ENCODE results near the gene CCR5.
A peak's percentile ranks its signal among the peaks of the same experiment; 100 is the strongest.
"Not testable (repeated sequence)": the region's sequence is repeated elsewhere in the genome, so short reads cannot be mapped to it uniquely, and the experiment has no call there.

CCR5 gene

GRCh38 chr3:46400846-46401245 lies 30.1 kb downstream of the CCR5 start:
- TF ChIP-seq ZNF274 (IDR thresholded peaks at IDR 0.05; ENCODE audit: low read depth, low read length) = no peak
- no peak overlapping the region for H3K4me3 ChIP-seq (ENCODE audit: low read length)

DNA sequence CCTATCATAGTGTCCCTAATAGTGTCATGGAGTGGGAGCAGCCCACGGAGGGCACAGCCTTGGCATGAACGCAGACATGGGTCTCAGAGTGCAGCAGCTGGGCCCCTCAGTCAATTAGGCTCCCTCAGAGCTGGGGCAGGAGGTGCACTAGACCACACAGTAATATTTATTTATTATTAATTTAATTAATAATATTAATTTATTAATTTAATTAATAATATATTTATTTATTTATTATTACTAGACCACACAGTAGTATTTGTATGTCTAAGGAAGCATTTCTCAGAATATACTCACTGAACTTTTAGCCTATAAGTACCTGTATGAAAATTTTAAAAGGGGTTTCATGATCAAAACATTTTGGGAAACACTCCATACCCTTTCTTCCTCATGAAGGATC lies 30.8 kb downstream of the CCR5 start:
- TF ChIP-seq ZNF274 (IDR thresholded peaks at IDR 0.05; ENCODE audit: low read depth, low read length) = no peak
- no peak overlapping the region for H3K4me3 ChIP-seq (ENCODE audit: low read length)

GRCh38 chr3:46402902-46403301 lies 32.2 kb downstream of the CCR5 start:
- not testable (repeated sequence) for H3K4me3 ChIP-seq (ENCODE audit: low read length)

DNA sequence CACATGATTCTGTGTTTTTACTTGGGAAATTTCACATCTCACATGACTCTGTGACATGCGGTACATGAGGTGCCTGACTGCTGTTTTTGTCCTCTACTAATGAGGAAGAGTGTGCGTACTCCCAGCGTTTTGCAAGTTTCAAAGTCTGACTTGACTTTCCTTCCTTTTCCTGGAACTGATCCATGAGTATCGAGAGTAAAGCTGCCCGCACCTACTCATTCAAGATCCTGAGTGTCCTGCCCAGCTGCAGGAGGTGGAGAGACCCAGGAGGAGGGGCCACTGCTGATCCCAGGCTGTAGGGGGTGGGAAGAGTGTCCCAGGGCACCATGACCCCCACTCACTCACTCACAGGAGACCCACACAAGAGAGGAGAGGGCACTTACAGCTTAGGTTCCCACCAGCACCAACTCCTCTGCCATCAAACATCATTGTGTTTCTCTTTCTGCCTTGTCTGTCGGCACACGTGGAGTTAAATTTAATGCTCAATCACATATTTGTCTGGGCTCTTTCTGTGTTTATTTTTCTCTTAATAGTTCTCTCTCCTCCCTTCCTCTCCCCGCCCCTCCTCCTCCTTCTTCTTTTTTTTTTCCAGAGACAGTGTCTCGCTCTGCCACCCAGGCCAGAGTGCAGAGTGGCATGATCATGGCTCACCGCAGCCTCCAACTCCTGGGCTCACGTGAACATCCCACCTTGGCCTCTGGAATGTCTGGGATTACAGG lies 34.7 kb downstream of the CCR5 start:
- no peak for TF ChIP-seq ZNF274 (IDR thresholded peaks at IDR 0.05; ENCODE audit: low read depth, low read length)
- no peak overlapping the region for H3K4me3 ChIP-seq (ENCODE audit: low read length)

- TF ChIP-seq ZNF274 (IDR thresholded peaks at IDR 0.05; ENCODE audit: low read depth, low read length) = no peak
- no peak overlapping the region for H3K4me3 ChIP-seq (ENCODE audit: low read length)
Measured at GRCh38 chr3:46406443-46406787, 35.7 kb downstream of the CCR5 start.

DNA sequence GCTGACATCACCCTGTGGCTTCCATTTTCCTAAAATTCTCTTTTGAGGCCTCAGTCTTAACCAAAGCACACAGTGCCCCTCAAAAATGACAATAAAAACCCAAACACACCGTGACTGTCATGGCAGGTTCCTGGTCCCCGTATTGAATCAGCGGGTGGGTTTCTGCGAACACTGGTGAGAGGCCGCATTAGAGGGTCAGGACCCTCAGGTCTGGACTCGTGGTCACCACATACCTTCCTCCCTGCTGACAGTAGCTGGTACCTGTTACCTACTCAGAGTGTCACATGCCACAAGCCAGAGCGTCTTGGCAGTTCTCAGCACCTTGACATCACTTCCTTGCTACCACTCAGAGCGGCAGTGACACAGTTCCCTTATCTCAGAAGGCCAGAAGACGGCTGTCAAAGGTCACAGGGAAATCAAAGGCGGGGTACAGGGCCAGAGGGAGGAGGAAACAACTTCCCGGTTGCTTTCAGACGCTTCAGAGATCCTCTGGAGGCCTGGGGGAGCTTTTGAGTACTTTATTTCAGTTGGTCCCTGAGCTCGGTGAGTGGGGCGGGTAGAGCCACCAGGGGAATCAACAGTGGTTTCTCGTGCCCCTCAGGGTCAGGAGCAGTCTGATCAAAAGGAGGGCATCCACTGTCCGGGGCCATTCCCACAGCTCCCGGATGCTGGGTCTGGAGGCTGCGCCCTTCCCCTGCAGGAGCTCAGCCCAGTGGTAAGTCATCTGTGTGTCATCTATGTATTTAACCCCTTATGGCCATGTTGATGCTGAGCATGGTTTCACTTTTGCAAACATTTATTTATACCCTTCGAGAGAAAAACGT lies 36.3 kb downstream of the CCR5 start, which contains the start of the genes CCR5AS and CCRL2:
TSS of gene CCR5AS (minus strand) at position 279 of the 824 bp plus-strand sequence.
TSS of gene CCRL2 (plus strand) at position 472 of the 824 bp plus-strand sequence. CDS start 821 bp downstream, outside the sequence.
- TF ChIP-seq ZNF274 (IDR thresholded peaks at IDR 0.05; ENCODE audit: low read depth, low read length) = no peak
- peak within 1 kb of the TSS; percentile 41; the same call in 1 of the 2 replicates for H3K4me3 ChIP-seq (ENCODE audit: low read length)

DNA sequence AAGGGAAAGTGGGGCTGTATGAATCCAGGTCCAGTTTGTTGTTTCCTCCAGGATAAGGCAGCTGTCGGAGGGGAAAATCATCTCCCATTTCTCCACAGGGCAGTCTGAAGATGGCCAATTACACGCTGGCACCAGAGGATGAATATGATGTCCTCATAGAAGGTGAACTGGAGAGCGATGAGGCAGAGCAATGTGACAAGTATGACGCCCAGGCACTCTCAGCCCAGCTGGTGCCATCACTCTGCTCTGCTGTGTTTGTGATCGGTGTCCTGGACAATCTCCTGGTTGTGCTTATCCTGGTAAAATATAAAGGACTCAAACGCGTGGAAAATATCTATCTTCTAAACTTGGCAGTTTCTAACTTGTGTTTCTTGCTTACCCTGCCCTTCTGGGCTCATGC lies 37.2 kb downstream of the CCR5 start:
- no peak for TF ChIP-seq ZNF274 (IDR thresholded peaks at IDR 0.05; ENCODE audit: low read depth, low read length)
- no peak overlapping the region; the same call in 1 of the 2 replicates for H3K4me3 ChIP-seq (ENCODE audit: low read length)

GRCh38 chr3:46408853-46409252 lies 38.1 kb downstream of the CCR5 start:
- H3K4me3 ChIP-seq (ENCODE audit: low read length) = no peak overlapping the region
- no peak for TF ChIP-seq ZNF274 (IDR thresholded peaks at IDR 0.05; ENCODE audit: low read depth, low read length)

DNA sequence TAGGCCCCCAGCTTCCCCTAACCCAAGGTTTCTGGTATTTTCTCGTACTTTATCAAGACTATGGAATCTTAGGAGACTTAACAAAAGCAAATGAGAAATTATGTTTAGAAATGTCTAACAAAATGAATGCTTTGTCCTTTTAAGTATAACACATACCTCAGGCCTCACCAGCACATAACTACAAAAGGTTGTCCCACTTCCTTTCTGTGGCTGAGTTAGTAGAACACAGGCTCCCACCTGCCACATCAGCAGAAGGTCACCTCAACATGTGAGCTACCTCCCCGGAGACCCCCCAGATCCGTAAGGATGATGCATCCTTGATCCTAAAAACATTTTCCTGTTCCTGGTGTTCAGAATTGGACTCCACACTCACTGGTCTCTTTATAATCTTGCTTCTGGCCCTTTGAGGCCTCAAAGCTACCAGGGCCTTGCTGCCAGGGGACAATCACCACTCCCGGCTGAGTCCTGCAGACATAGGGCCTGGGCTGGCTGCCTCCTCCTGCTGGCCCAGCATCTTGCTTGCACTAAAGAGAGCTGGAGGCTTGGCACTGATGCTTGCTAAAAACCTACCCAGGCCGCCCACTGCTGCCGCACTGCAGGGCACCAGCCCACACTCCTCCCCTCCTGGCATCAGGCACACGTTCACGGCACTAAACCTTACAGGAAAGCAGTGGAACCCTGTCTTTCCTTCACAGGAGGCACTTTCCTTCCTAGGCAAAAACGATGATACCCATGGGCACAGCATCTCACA lies 39.2 kb downstream of the CCR5 start:
- no peak for TF ChIP-seq ZNF274 (IDR thresholded peaks at IDR 0.05; ENCODE audit: low read depth, low read length)
- no peak overlapping the region for H3K4me3 ChIP-seq (ENCODE audit: low read length)

- TF ChIP-seq ZNF274 (IDR thresholded peaks at IDR 0.05; ENCODE audit: low read depth, low read length) = no peak
- H3K4me3 ChIP-seq (ENCODE audit: low read length) = no peak overlapping the region
Measured at GRCh38 chr3:46410669-46411068, 39.9 kb downstream of the CCR5 start.

- no peak overlapping the region for H3K4me3 ChIP-seq (ENCODE audit: low read length)
- TF ChIP-seq ZNF274 (IDR thresholded peaks at IDR 0.05; ENCODE audit: low read depth, low read length) = no peak
Measured at GRCh38 chr3:46411271-46411670, 40.5 kb downstream of the CCR5 start.

DNA sequence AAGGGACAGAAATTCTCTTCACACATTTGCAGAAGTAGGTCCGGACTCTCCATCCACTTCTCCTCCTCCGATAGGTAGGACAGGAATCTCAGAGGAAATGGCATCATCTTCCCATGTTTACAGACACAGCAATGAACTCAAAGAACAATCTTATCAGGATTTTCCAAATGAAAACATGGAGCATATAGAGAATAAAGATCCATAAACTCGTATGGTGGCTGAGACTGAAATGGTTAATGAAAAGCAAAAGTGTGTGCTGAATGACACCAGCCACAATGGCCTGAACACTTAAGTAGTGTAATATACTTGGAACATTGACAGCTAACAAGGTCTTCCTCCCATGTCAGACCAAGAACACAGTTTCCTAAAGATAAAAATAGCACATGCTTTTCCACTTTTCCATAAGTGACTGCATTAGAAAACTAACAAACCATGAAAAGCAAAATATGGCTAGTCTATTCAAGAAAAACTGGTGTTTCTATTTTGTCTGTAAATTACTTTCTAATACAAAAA lies 42.1 kb downstream of the CCR5 start:
- H3K4me3 ChIP-seq (ENCODE audit: low read length) = no peak overlapping the region
- no peak for TF ChIP-seq ZNF274 (IDR thresholded peaks at IDR 0.05; ENCODE audit: low read depth, low read length)

- no peak overlapping the region for H3K4me3 ChIP-seq (ENCODE audit: low read length)
- TF ChIP-seq ZNF274 (IDR thresholded peaks at IDR 0.05; ENCODE audit: low read depth, low read length) = no peak
Measured at GRCh38 chr3:46413951-46414350, 43.2 kb downstream of the CCR5 start.

DNA sequence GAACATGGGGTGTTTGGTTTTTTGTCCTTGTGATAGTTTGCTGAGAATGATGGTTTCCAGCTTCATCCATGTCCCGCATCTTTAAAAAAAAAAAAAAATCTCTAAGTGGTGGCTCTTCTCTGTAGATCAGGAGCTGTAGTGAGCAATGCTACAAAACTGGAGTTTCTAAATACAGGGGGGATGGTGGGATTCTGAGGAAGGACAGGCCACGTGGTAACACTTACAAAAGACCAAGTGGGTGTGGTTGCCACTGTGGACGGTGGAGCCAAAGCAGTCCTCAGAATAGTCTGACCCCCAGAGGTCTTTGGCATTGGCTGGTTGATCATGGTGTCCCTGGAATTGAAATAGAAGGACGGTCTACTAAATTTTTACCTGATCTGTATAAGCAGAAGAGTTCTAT lies 44.0 kb downstream of the CCR5 start:
- no peak overlapping the region for H3K4me3 ChIP-seq (ENCODE audit: low read length)
- TF ChIP-seq ZNF274 (IDR thresholded peaks at IDR 0.05; ENCODE audit: low read depth, low read length) = no peak
